ENCODE data around the gene GGT1.

The GGT1 gene

DNA sequence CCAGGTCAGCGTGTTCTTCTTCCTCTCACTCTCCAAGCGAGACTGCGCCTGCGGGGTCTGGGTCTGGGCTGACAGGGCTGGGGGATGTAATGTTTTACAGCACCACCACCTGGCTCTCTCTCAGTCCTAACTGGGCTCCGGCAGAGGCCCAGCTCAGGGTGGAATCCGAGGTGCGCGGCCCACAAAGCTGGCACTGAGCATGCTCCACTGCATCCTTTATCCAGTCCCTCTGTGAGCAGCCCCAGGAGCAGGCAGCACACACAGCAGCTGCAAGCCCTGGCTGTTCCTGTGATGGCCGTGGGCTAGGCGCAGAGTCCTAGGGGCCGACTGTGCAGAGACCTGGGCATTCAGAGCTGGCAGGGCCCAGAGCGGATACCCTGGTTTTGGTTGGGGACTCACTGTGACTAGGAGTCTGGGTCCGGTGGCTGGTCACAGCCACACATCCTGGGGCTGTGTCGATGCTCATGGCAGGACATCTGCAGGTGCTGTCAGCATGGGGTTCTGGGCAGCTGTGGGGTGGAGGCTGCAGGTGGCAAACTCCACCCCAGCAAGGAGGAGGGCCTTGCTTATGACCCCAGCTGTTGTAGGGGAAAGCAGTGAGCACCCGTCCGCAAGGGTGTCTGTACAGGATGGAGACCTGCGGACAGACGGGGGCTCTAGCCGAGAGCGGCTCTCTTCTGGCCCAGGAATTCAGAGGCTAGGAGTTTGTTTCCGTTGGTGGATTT is 14.1 kb upstream of the GGT1 start:
- no peaks in the 10 kb centered on the region for H3K4me1 ChIP-seq (ENCODE audit: low read length)
- H3K27ac ChIP-seq (ENCODE audit: low read length), result no peak overlapping the region
- TF ChIP-seq, protein P1, sequence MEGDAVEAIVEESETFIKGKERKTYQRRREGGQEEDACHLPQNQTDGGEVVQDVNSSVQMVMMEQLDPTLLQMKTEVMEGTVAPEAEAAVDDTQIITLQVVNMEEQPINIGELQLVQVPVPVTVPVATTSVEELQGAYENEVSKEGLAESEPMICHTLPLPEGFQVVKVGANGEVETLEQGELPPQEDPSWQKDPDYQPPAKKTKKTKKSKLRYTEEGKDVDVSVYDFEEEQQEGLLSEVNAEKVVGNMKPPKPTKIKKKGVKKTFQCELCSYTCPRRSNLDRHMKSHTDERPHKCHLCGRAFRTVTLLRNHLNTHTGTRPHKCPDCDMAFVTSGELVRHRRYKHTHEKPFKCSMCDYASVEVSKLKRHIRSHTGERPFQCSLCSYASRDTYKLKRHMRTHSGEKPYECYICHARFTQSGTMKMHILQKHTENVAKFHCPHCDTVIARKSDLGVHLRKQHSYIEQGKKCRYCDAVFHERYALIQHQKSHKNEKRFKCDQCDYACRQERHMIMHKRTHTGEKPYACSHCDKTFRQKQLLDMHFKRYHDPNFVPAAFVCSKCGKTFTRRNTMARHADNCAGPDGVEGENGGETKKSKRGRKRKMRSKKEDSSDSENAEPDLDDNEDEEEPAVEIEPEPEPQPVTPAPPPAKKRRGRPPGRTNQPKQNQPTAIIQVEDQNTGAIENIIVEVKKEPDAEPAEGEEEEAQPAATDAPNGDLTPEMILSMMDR (IDR thresholded peaks at IDR 0.05; ENCODE audit: low read length), result no peak
- H3F3A ChIP-seq (ENCODE audit: insufficient read depth, low read length), result no peaks in the 10 kb centered on the region
- H3K9me3 ChIP-seq (replicated peaks; ENCODE audit: insufficient read depth, low read length), result no peaks in the 10 kb centered on the region
- no peak overlapping the region for H3K4me2 ChIP-seq (ENCODE audit: low read depth, low read length)
- no peaks in the 10 kb centered on the region for H4K20me1 ChIP-seq (ENCODE audit: insufficient read depth, low read length)
- no peaks in the 10 kb centered on the region for H3K27me3 ChIP-seq (replicated peaks; ENCODE audit: insufficient read depth, low read length)
- no peaks in the 10 kb centered on the region for H3K9me2 ChIP-seq (replicated peaks; ENCODE audit: insufficient read depth, low read length)
- no peak overlapping the region for H2AFZ ChIP-seq (ENCODE audit: low read length)
- H3K9ac ChIP-seq (ENCODE audit: low read length), result no peak overlapping the region
- no peak overlapping the region for H3K4me3 ChIP-seq (ENCODE audit: low read length)
- H3K79me2 ChIP-seq (ENCODE audit: low read length), result no peaks in the 10 kb centered on the region
- DNase-seq, result no peak
- no peaks in the 10 kb centered on the region for H3K36me3 ChIP-seq (replicated peaks; ENCODE audit: insufficient read depth, low read length)

DNA sequence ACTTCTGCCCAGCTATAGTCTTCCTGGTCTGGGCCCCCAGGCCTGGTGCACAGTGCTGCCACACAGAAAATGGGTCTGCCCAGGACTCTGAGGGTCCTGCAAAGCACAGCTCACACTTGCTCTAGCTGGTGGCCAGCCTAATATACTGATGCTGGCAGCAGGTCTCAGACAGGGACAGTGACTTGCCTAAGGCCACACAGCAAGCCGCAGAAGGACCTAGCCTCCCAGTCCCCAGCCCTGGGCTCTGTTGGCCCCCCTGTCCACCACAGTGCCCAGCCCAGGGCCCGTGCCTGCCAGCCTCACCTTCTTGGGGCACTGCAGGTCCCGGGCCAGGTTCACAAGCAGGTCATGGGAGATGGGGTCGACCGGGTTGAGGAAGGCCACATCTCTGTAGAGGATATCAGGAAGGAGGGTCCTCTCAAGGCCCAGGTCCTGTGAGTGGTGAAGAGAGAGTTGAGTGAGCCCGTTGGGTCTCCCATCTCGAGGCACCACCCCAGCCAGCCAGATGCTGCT is 13.4 kb upstream of the GGT1 start:
- no peaks in the 10 kb centered on the region for H3K27me3 ChIP-seq (replicated peaks; ENCODE audit: insufficient read depth, low read length)

DNA sequence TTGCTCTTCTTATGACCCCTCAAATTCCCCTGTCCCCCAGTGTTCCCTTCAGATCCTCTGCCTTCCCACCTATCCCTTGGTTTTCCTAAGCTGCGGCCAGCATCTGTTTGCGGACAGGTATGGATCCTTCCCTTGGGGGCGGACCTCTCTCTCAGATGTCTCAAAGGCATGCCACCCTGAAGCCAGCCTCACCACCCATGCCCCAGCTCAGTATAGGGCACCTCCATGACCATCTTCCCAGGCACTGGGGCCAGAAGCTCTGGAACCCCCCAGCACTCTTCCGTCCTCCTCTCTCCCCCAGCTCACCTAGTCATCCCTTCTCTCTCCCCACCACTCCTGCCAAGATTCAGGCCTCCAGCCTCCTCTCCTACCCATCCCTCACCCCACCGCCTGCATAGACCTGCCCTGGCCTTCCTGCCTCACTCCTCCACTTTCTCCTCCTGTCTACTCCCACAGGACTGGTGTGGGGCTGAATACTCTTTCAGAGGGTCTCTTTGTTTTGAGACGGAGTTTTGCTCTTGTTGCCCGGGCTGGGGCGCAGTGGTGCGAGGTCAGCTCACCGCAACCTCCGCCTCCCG is 12.3 kb upstream of the GGT1 start:
- H3K9ac ChIP-seq (ENCODE audit: low read length), result no peak overlapping the region
- H3F3A ChIP-seq (ENCODE audit: insufficient read depth, low read length), result no peaks in the 10 kb centered on the region
- H3K4me3 ChIP-seq (ENCODE audit: low read length), result no peak overlapping the region
- no peak overlapping the region for H2AFZ ChIP-seq (ENCODE audit: low read length)
- no peaks in the 10 kb centered on the region for H3K36me3 ChIP-seq (replicated peaks; ENCODE audit: insufficient read depth, low read length)
- DNase-seq, result no peak
- TF ChIP-seq, protein P1 (IDR thresholded peaks at IDR 0.05; ENCODE audit: low read length), result no peak
- TF ChIP-seq EZH2phosphoT487 (IDR thresholded peaks at IDR 0.05; ENCODE audit: low read length) (no peak), EZH2 (optimal IDR thresholded peaks at IDR 0.05; ENCODE audit: low read depth, low read length) (no peak)
- H3K27me3 ChIP-seq (replicated peaks; ENCODE audit: insufficient read depth, low read length), result no peaks in the 10 kb centered on the region
- H3K4me1 ChIP-seq (ENCODE audit: low read length), result no peaks in the 10 kb centered on the region
- no peaks in the 10 kb centered on the region for H3K79me2 ChIP-seq (ENCODE audit: low read length)
- H4K20me1 ChIP-seq (ENCODE audit: insufficient read depth, low read length), result no peaks in the 10 kb centered on the region
- no peaks in the 10 kb centered on the region for H3K9me3 ChIP-seq (replicated peaks; ENCODE audit: insufficient read depth, low read length)
- H3K4me2 ChIP-seq (ENCODE audit: low read depth, low read length), result no peak overlapping the region
- H3K9me2 ChIP-seq (replicated peaks; ENCODE audit: insufficient read depth, low read length), result no peaks in the 10 kb centered on the region
- H3K27ac ChIP-seq (ENCODE audit: low read length), result no peak overlapping the region

More for the DNA sequence above, 13.4 kb upstream of the GGT1 start:
- H3F3A ChIP-seq (ENCODE audit: insufficient read depth, low read length), result no peaks in the 10 kb centered on the region
- H3K36me3 ChIP-seq (replicated peaks; ENCODE audit: insufficient read depth, low read length), result no peaks in the 10 kb centered on the region
- no peaks in the 10 kb centered on the region for H3K79me2 ChIP-seq (ENCODE audit: low read length)
- no peaks in the 10 kb centered on the region for H4K20me1 ChIP-seq (ENCODE audit: insufficient read depth, low read length)
- no peak for DNase-seq
- H2AFZ ChIP-seq (ENCODE audit: low read length), result no peak overlapping the region
- no peaks in the 10 kb centered on the region for H3K9me3 ChIP-seq (replicated peaks; ENCODE audit: insufficient read depth, low read length)
- TF ChIP-seq, protein P1 (IDR thresholded peaks at IDR 0.05; ENCODE audit: low read length), result no peak
- TF ChIP-seq EZH2 (optimal IDR thresholded peaks at IDR 0.05; ENCODE audit: low read depth, low read length), result no peak
- no peak for TF ChIP-seq EZH2phosphoT487 (IDR thresholded peaks at IDR 0.05; ENCODE audit: low read length)
- no peak overlapping the region for H3K4me3 ChIP-seq (ENCODE audit: low read length)
- no peak overlapping the region for H3K4me2 ChIP-seq (ENCODE audit: low read depth, low read length)
- no peak overlapping the region for H3K9ac ChIP-seq (ENCODE audit: low read length)
- no peak overlapping the region for H3K27ac ChIP-seq (ENCODE audit: low read length)
- no peaks in the 10 kb centered on the region for H3K4me1 ChIP-seq (ENCODE audit: low read length)
- no peaks in the 10 kb centered on the region for H3K9me2 ChIP-seq (replicated peaks; ENCODE audit: insufficient read depth, low read length)
